Fibroblast of lung (primary cell): ENCODE data around the gene SOX11. TPM values are rescaled to one million over a fixed set of nuclear protein-coding genes. Genes with fewer than 3 reads are reported as not detected.
"Not testable (repeated sequence)": the region's sequence is repeated elsewhere in the genome, so short reads cannot be mapped to it uniquely, and the experiment has no call there.

Experiments used
- DNase-seq, 2 donors: peaks; one replicate each; pipeline versions ENCODE4 v3.0.0 to v3.0.0-alpha.2; 2010; ENCODE audit warnings: low read depth in 2 of 2
- H2AFZ ChIP-seq: 2 replicates; pipeline ENCODE4 v1.5.1; 2012; ENCODE audit warnings: low read length, control low read depth, inconsistent platforms
- H3K27ac ChIP-seq: 2 replicates; pipeline ENCODE4 v1.5.1; 2011; ENCODE audit warnings: low read length, control low read depth; ENCODE audit not compliant: insufficient read depth
- H3K27me3 ChIP-seq: 2 replicates; pipeline ENCODE4 v1.5.1; 2011; ENCODE audit warnings: mild to moderate bottlenecking, low read length; ENCODE audit not compliant: control insufficient read depth, insufficient read depth
- H3K36me3 ChIP-seq: 2 replicates; pipeline ENCODE4 v1.5.1; 2011; ENCODE audit warnings: low read length; ENCODE audit not compliant: control insufficient read depth, insufficient read depth
- H3K4me1 ChIP-seq: 2 replicates; pipeline ENCODE4 v1.5.1; 2011; ENCODE audit warnings: low read length; ENCODE audit not compliant: control insufficient read depth, insufficient read depth; ENCODE audit errors: extremely low read depth
- H3K4me2 ChIP-seq: 2 replicates; pipeline ENCODE4 v1.5.1; 2011; ENCODE audit warnings: low read length, control low read depth; ENCODE audit not compliant: insufficient read depth; ENCODE audit errors: extremely low read depth
- H3K4me3 ChIP-seq, 4 experiments: fragments of 200-600 bp in 1 of 4; sonication (generic) in 1 of 4; replicated peaks in 1 of 4; 2 replicates each; pipeline ENCODE4 v1.5.1; 2011 to 2016; ENCODE audit warnings: low read length in 4 of 4, low read depth in 3 of 4, mild to moderate bottlenecking in 3 of 4, control low read depth in 2 of 4, inconsistent platforms in 1 of 4, mixed read lengths in 1 of 4; ENCODE audit not compliant: insufficient read depth in 1 of 4; ENCODE audit errors: control extremely low read depth in 1 of 4
- H3K79me2 ChIP-seq: 2 replicates; pipeline ENCODE4 v1.5.1; 2012; ENCODE audit warnings: mild to moderate bottlenecking, low read length, inconsistent platforms; ENCODE audit not compliant: control insufficient read depth, insufficient read depth
- H3K9ac ChIP-seq: 2 replicates; pipeline ENCODE4 v1.5.1; 2011; ENCODE audit warnings: mild to moderate bottlenecking, low read length, control low read depth; ENCODE audit not compliant: insufficient read depth
- H3K9me3 ChIP-seq: 2 replicates; pipeline ENCODE4 v1.5.1; 2012; ENCODE audit warnings: low read depth, low read length; ENCODE audit not compliant: control insufficient read depth, insufficient read depth
- H4K20me1 ChIP-seq: 2 replicates; pipeline ENCODE4 v1.5.1; 2011; ENCODE audit warnings: low read length; ENCODE audit not compliant: control insufficient read depth, insufficient read depth; ENCODE audit errors: extremely low read depth
- CTCF ChIP-seq, 2 donors: IDR thresholded peaks in 1 of 2; conservative IDR thresholded peaks in 1 of 2; 1 replicate in 1 of 2; 2 replicates in 1 of 2; pipeline ENCODE4 v1.5.1; 2011 to 2012; ENCODE audit warnings: low read length in 2 of 2, control low read depth in 1 of 2, inconsistent platforms in 1 of 2, low read depth in 1 of 2, mild to moderate bottlenecking in 1 of 2
- EZH2 ChIP-seq: IDR thresholded peaks from 2 replicates; pipeline ENCODE4 v1.5.1; 2012; ENCODE audit warnings: low read length, control low read depth, mild to moderate bottlenecking; ENCODE audit errors: missing control alignments
- polyA minus RNA-seq: library from RNA; depleted of rRNA, polyadenylated mRNA; stranded (reverse); fragments of >200 nt; gene quantifications from 2 replicates; pipeline ENCODE4 v1.2.3, GENCODE V29; 2011; ENCODE audit warnings: low replicate concordance
- polyA plus RNA-seq, 2 donors: library from polyadenylated mRNA; depleted of rRNA in 1 of 2; stranded (reverse) in 1 of 2; unstranded in 1 of 2; fragments of >200 nt; gene quantifications; 2 replicates each; pipeline ENCODE4 v1.2.1, GENCODE V29; 2011 to 2012; ENCODE audit warnings: missing spikeins in 1 of 2
- total RNA-seq: library from RNA; depleted of rRNA; stranded (reverse); fragments of >200 nt; gene quantifications from 2 replicates; pipeline ENCODE4 v1.2.1, GENCODE V29; 2014

The SOX11 gene
- 0.99 and 2.1 TPM in 2 replicates for total RNA-seq
- 1.2 and 1.5 TPM in 2 replicates for polyA plus RNA-seq
- polyA plus RNA-seq (2012) = 2.8 and 3.4 TPM in 2 replicates
- polyA minus RNA-seq = 0.94 and 1.3 TPM in 2 replicates

GRCh38 chr2:5691985-5692529 lies at the start of gene SOX11:
SOX11 (plus strand) TSS chr2:5692384; CDS start chr2:5692722, 338 bp downstream.
- peaks cover 2% of the 10 kb centered on the region for H3K27me3 ChIP-seq
- peak within 1 kb of the TSS; percentile 53 for H2AFZ ChIP-seq
- DNase-seq = peak; percentile 95 to 96
- H3K4me3 ChIP-seq = peak within 1 kb of the TSS; percentile 48 to 84 (median 62)
- peaks cover 27% of the 10 kb centered on the region for H3K79me2 ChIP-seq
- H4K20me1 ChIP-seq = no peaks in the 10 kb centered on the region
- peak within 1 kb of the TSS; percentile 50 for H3K27ac ChIP-seq
- H3K9me3 ChIP-seq = no peaks in the 10 kb centered on the region
- no peak within 1 kb of the TSS for H3K4me2 ChIP-seq
- H3K9ac ChIP-seq = peak within 1 kb of the TSS; percentile 53
- TF ChIP-seq CTCF (conservative IDR thresholded peaks at IDR 0.05 in 1 of 2, IDR thresholded peaks at IDR 0.05 in 1 of 2; ENCODE audit: low read depth in 1 of 2, low read length in 2 of 2) = no peak
- TF ChIP-seq EZH2 = no peak
- H3K4me1 ChIP-seq = no peaks in the 10 kb centered on the region
- no peaks in the 10 kb centered on the region for H3K36me3 ChIP-seq

- not testable (repeated sequence) for H4K20me1 ChIP-seq, H3K4me1 ChIP-seq, H3K27me3 ChIP-seq, H3K9me3 ChIP-seq, H3K4me2 ChIP-seq, H3K27ac ChIP-seq, H3K79me2 ChIP-seq, H2AFZ ChIP-seq, H3K9ac ChIP-seq, H3K4me3 ChIP-seq, H3K36me3 ChIP-seq
- DNase-seq = peak in 1 of 2 donors; percentile 11
These were observed 39.5 kb upstream of the SOX11 start for GRCh38 chr2:5652734-5653133.

- not testable (repeated sequence) for H4K20me1 ChIP-seq
These were observed 38.4 kb upstream of the SOX11 start for GRCh38 chr2:5653756-5654155.

GRCh38 chr2:5657231-5657630 lies 35.0 kb upstream of the SOX11 start:
- TF ChIP-seq CTCF (conservative IDR thresholded peaks at IDR 0.05 in 1 of 2, IDR thresholded peaks at IDR 0.05 in 1 of 2; ENCODE audit: low read depth in 1 of 2, low read length in 2 of 2) (no peak), EZH2 (no peak)
- Histone ChIP-seq H3K4me2 (no peak overlapping the region), H3K27me3 (no peaks in the 10 kb centered on the region), H4K20me1 (no peaks in the 10 kb centered on the region), H3K9ac (no peak overlapping the region), H3K4me3 (no peak overlapping the region), H3K4me1 (no peaks in the 10 kb centered on the region), H3K9me3 (no peaks in the 10 kb centered on the region), H2AFZ (no peak overlapping the region), H3K27ac (no peak overlapping the region), H3K79me2 (no peaks in the 10 kb centered on the region), H3K36me3 (no peaks in the 10 kb centered on the region)
- peak in 1 of 2 donors; percentile 6 for DNase-seq

More at GRCh38 chr2:5653756-5654155, 38.4 kb upstream of the SOX11 start:
- not testable (repeated sequence) for H3K27ac ChIP-seq, H3K79me2 ChIP-seq, H3K9ac ChIP-seq, H2AFZ ChIP-seq, H3K9me3 ChIP-seq, H3K4me2 ChIP-seq, DNase-seq, H3K4me1 ChIP-seq, H3K27me3 ChIP-seq, H3K36me3 ChIP-seq, H3K4me3 ChIP-seq
